Fibroblast of skin of right quadriceps (primary cell): ENCODE measurements around the gene SLC26A11.
"Not testable (repeated sequence)": the region's sequence is repeated elsewhere in the genome, so short reads cannot be mapped to it uniquely, and the experiment has no call there.

Experiments used
- DNase-seq: peaks from one replicate; pipeline ENCODE4 v3.0.0-alpha.2; 2013

Gene SLC26A11

GRCh38 chr17:80245566-80246265, 25.5 kb downstream of the SLC26A11 start:
- no peak for DNase-seq

- DNase-seq = no peak
These were observed 26.0 kb downstream of the SLC26A11 start for GRCh38 chr17:80246266-80246681.

GRCh38 chr17:80246726-80247125, 26.5 kb downstream of the SLC26A11 start:
- no peak for DNase-seq

GRCh38 chr17:80247561-80247960, 27.3 kb downstream of the SLC26A11 start:
- DNase-seq = no peak

GRCh38 chr17:80248001-80248893, 28.0 kb downstream of the SLC26A11 start:
- no peak for DNase-seq

GRCh38 chr17:80248894-80249710, 28.9 kb downstream of the SLC26A11 start:
- no peak for DNase-seq

- no peak for DNase-seq
These were observed 31.7 kb downstream of the SLC26A11 start for GRCh38 chr17:80251966-80252365.

GRCh38 chr17:80252871-80253270, 32.6 kb downstream of the SLC26A11 start:
- peak; percentile 22 for DNase-seq

GRCh38 chr17:80253631-80254395, 33.6 kb downstream of the SLC26A11 start:
- no peak for DNase-seq

GRCh38 chr17:80254396-80255251, 34.4 kb downstream of the SLC26A11 start:
- DNase-seq = peak; percentile 94

GRCh38 chr17:80256034-80256350, 35.8 kb downstream of the SLC26A11 start:
- DNase-seq = no peak

- DNase-seq = no peak
These were observed 37.5 kb downstream of the SLC26A11 start for GRCh38 chr17:80257716-80258213.

GRCh38 chr17:80258296-80258695, 38.1 kb downstream of the SLC26A11 start:
- DNase-seq = not testable (repeated sequence)

GRCh38 chr17:80259457-80260068, 39.3 kb downstream of the SLC26A11 start:
- peak; percentile 15 for DNase-seq

GRCh38 chr17:80260069-80260535, 39.9 kb downstream of the SLC26A11 start:
- peak; percentile 66 for DNase-seq

GRCh38 chr17:80260791-80261158, 40.5 kb downstream of the SLC26A11 start, which contains the start of gene RNF213:
TSS of gene RNF213 (plus strand) at chr17:80260852. CDS start at chr17:80263682, 2,830 bp downstream.
- DNase-seq = peak; percentile 32

- peak; percentile 69 for DNase-seq
These were observed 41.1 kb downstream of the SLC26A11 start for GRCh38 chr17:80261159-80261894.

GRCh38 chr17:80261895-80262279, 41.7 kb downstream of the SLC26A11 start:
- DNase-seq = no peak

GRCh38 chr17:80262291-80262690, 42.1 kb downstream of the SLC26A11 start:
- no peak for DNase-seq

- DNase-seq = no peak
These were observed 42.6 kb downstream of the SLC26A11 start for GRCh38 chr17:80262775-80263244.
